Body of pancreas (tissue), 2 donors: ENCODE data around the gene SNX13. TPM values are rescaled to one million over a fixed set of nuclear protein-coding genes. Genes with fewer than 3 reads are reported as not detected.

ENCODE experiments used
- total RNA-seq, 2 donors: library from RNA; depleted of rRNA; stranded (reverse); fragments of >200 nt; gene quantifications; one replicate each; pipeline ENCODE4 v1.1.0, GENCODE V29; 2016

Gene SNX13
- total RNA-seq, 2 donors from 2014 or later: 23.1 to 61.0 TPM

Other genes with a start within 250 kb of the SNX13 start
- gene PRPS1L1, start 87.4 kb upstream of the SNX13 start, total RNA-seq: not detected